H9 (cell line): Measurements from ENCODE around the gene ATRNL1. TPM values are rescaled to one million over a fixed set of nuclear protein-coding genes. Genes with fewer than 3 reads are reported as not detected.

Experiments used
- DNase-seq: peaks from one replicate; pipeline ENCODE4 v3.0.0-alpha.2; 2017
- H2AFZ ChIP-seq: one replicate; pipeline ENCODE4 v1.6.1; 2013; ENCODE audit warnings: mild to moderate bottlenecking, low read length, control low read depth, moderate library complexity
- H2AK5ac ChIP-seq: 2 replicates; pipeline ENCODE4 v1.6.1; 2013; ENCODE audit warnings: low read length, control low read depth, mixed read lengths; ENCODE audit not compliant: insufficient read length
- H2BK120ac ChIP-seq: one replicate; pipeline ENCODE4 v1.6.1; 2013; ENCODE audit warnings: low read depth, mild to moderate bottlenecking, low read length, control low read depth, inconsistent platforms; ENCODE audit not compliant: poor library complexity, severe bottlenecking
- H2BK12ac ChIP-seq: 2 replicates; pipeline ENCODE4 v1.6.1; 2013; ENCODE audit warnings: low read length, control low read depth, mixed read lengths, low read depth; ENCODE audit not compliant: insufficient read length
- H2BK15ac ChIP-seq: 2 replicates; pipeline ENCODE4 v1.6.1; 2013; ENCODE audit warnings: low read depth, low read length, control low read depth
- H2BK20ac ChIP-seq: one replicate; pipeline ENCODE4 v1.6.1; 2013; ENCODE audit warnings: low read depth, mild to moderate bottlenecking, low read length, control low read depth, inconsistent platforms; ENCODE audit not compliant: poor library complexity, severe bottlenecking
- H2BK5ac ChIP-seq: 2 replicates; pipeline ENCODE4 v1.6.1; 2013; ENCODE audit warnings: low read length, control low read depth, mixed read lengths; ENCODE audit not compliant: insufficient read length
- H3K14ac ChIP-seq: 2 replicates; pipeline ENCODE4 v1.6.1; 2013; ENCODE audit warnings: low read length, control low read depth; ENCODE audit not compliant: insufficient read depth
- H3K18ac ChIP-seq: 2 replicates; pipeline ENCODE4 v1.6.1; 2013; ENCODE audit warnings: low read depth, mild to moderate bottlenecking, mixed read lengths, low read length, control low read depth; ENCODE audit not compliant: insufficient read length
- H3K23ac ChIP-seq: 2 replicates; pipeline ENCODE4 v1.6.1; 2013; ENCODE audit warnings: low read length, control low read depth, mixed read lengths, low read depth; ENCODE audit not compliant: insufficient read length
- H3K23me2 ChIP-seq: 2 replicates; pipeline ENCODE4 v1.6.1; 2013; ENCODE audit warnings: low read depth, mild to moderate bottlenecking, mixed read lengths, low read length, control low read depth; ENCODE audit not compliant: insufficient read length, poor library complexity, severe bottlenecking
- H3K27ac ChIP-seq: 2 replicates; pipeline ENCODE4 v1.5.1; 2013; ENCODE audit warnings: low read length, control low read depth, mixed read lengths, low read depth; ENCODE audit not compliant: insufficient read length
- H3K27me3 ChIP-seq: 2 replicates; pipeline ENCODE4 v1.6.1; 2013; ENCODE audit warnings: low read length, control low read depth, inconsistent platforms; ENCODE audit not compliant: insufficient read depth
- H3K4ac ChIP-seq: 2 replicates; pipeline ENCODE4 v1.6.1; 2013; ENCODE audit warnings: low read depth, mild to moderate bottlenecking, control low read depth, inconsistent platforms, low read length, moderate library complexity
- H3K4me1 ChIP-seq: 2 replicates; pipeline ENCODE4 v1.6.1; 2013; ENCODE audit warnings: low read length, control low read depth, inconsistent platforms; ENCODE audit not compliant: insufficient read depth
- H3K4me2 ChIP-seq: 2 replicates; pipeline ENCODE4 v1.6.1; 2013; ENCODE audit warnings: low read length, control low read depth, mixed read lengths; ENCODE audit not compliant: insufficient read length, insufficient read depth
- H3K56ac ChIP-seq: 2 replicates; pipeline ENCODE4 v1.6.1; 2013; ENCODE audit warnings: low read depth, mild to moderate bottlenecking, mixed read lengths, low read length, control low read depth; ENCODE audit not compliant: insufficient read length
- H3K79me1 ChIP-seq: 2 replicates; pipeline ENCODE4 v1.6.1; 2013; ENCODE audit warnings: low read depth, mild to moderate bottlenecking, moderate library complexity, low read length, control low read depth, inconsistent platforms; ENCODE audit not compliant: insufficient read depth, poor library complexity, severe bottlenecking
- H3K79me2 ChIP-seq: 2 replicates; pipeline ENCODE4 v1.6.1; 2013; ENCODE audit warnings: low read length, control low read depth, inconsistent platforms; ENCODE audit not compliant: insufficient read depth
- H3K9ac ChIP-seq: 2 replicates; pipeline ENCODE4 v1.6.1; 2013; ENCODE audit warnings: low read length, control low read depth, mixed read lengths; ENCODE audit not compliant: insufficient read length; ENCODE audit errors: extremely low read depth
- H3K9me3 ChIP-seq: one replicate; pipeline ENCODE4 v1.6.1; 2013; ENCODE audit warnings: low read depth, low read length, inconsistent platforms; ENCODE audit not compliant: control insufficient read depth
- H3T11ph ChIP-seq: one replicate; pipeline ENCODE4 v1.6.1; 2013; ENCODE audit warnings: mild to moderate bottlenecking, low read length, control low read depth, inconsistent platforms
- H4K20me1 ChIP-seq: one replicate; pipeline ENCODE4 v1.6.1; 2013; ENCODE audit not compliant: control insufficient read depth, insufficient read length, insufficient read depth
- H4K5ac ChIP-seq: 2 replicates; pipeline ENCODE4 v1.6.1; 2013; ENCODE audit warnings: low read depth, mild to moderate bottlenecking, mixed read lengths, low read length, control low read depth; ENCODE audit not compliant: insufficient read length
- H4K8ac ChIP-seq: replicated peaks from 2 replicates; pipeline ENCODE4 v1.6.1; 2013; ENCODE audit warnings: low read length, control low read depth, mixed read lengths, low read depth; ENCODE audit not compliant: insufficient read length
- H4K91ac ChIP-seq: 2 replicates; pipeline ENCODE4 v1.6.1; 2013; ENCODE audit warnings: low read depth, mild to moderate bottlenecking, moderate library complexity, mixed read lengths, low read length, control low read depth; ENCODE audit not compliant: insufficient read length
- H3K27ac Mint-ChIP-seq, 3 experiments: 2 replicates in 2 of 3; 3 replicates in 1 of 3; pipeline ENCODE4 v1.8.0; 2020 to 2021; ENCODE audit warnings: mixed read lengths in 3 of 3, mild to moderate bottlenecking in 1 of 3, moderate library complexity in 1 of 3
- H3K27me3 Mint-ChIP-seq: 2 replicates; pipeline ENCODE4 v1.8.0; 2021; ENCODE audit warnings: low read depth, mild to moderate bottlenecking, moderate library complexity, mixed read lengths
- H3K36me3 Mint-ChIP-seq, 3 experiments: 2 replicates in 2 of 3; 3 replicates in 1 of 3; pipeline ENCODE4 v1.8.0; 2020 to 2021; ENCODE audit warnings: low read depth in 3 of 3, mixed read lengths in 3 of 3; ENCODE audit not compliant: insufficient read depth in 1 of 3
- H3K4me1 Mint-ChIP-seq, 2 experiments: 2 replicates each; pipeline ENCODE4 v1.8.0; 2020; ENCODE audit warnings: mixed read lengths in 2 of 2
- H3K4me3 Mint-ChIP-seq, 2 experiments: 2 replicates in 1 of 2; 3 replicates in 1 of 2; pipeline ENCODE4 v1.8.0; 2020 to 2021; ENCODE audit warnings: mild to moderate bottlenecking in 2 of 2, mixed read lengths in 2 of 2, moderate library complexity in 1 of 2
- H3K9me3 Mint-ChIP-seq, 2 experiments: 2 replicates in 1 of 2; 3 replicates in 1 of 2; pipeline ENCODE4 v1.8.0; 2020; ENCODE audit warnings: mild to moderate bottlenecking in 2 of 2, mixed read lengths in 2 of 2, moderate library complexity in 1 of 2
- WGBS: extraction: QIAGEN DNeasy Blood & Tissue Kit; methylation state at CpG from one replicate; pipeline ENCODE4 v1.1.7; 2013; ENCODE audit warnings: missing lambda C conversion rate, low lambda C conversion rate, mixed read lengths; ENCODE audit not compliant: insufficient read length; ENCODE audit errors: extremely low coverage; 5-methylcytosine and 5-hydroxymethylcytosine counted together
- total RNA-seq: library from RNA; stranded (reverse); gene quantifications from 2 replicates; pipeline ENCODE4 v1.2.1, GENCODE V29; 2021
- TF ChIP-seq, protein P1 (sequence below): fragments of 200-600 bp; sonication (generic); conservative IDR thresholded peaks from 3 replicates; pipeline ENCODE4 v1.8.0; 2021; ENCODE audit warnings: antibody characterized with exemption, mild to moderate bottlenecking

Gene ATRNL1
- total RNA-seq, 1 experiment from 2014 or later = 9.2 TPM

DNA sequence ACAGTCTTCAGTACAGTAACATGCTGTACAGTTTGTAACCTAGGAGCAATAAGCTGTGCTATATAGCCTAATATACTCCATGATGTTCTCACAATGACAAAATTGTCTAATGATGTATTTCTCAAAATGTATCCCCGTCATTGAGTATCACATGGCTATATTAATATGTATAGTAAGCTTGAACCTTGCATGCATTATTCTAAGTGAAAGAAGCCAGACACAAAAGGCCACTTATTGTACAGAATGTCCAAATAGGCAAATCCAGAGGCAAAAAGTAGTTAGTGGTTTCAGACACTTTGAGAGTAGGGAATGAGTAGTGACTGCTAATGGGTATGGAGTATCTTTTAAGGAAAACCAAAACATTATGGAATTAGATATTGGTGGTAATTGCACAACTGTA is 545.1 kb downstream of the ATRNL1 start:
- no peak overlapping the region for H3K9ac ChIP-seq
- H4K20me1 ChIP-seq = no peaks in the 10 kb centered on the region
- no peak overlapping the region for H4K91ac ChIP-seq
- no peak overlapping the region for H2BK5ac ChIP-seq
- no peaks in the 10 kb centered on the region for H3K9me3 Mint-ChIP-seq
- H2AK5ac ChIP-seq = no peak overlapping the region
- no peak overlapping the region for H3K27ac ChIP-seq
- no peak overlapping the region for H2BK15ac ChIP-seq
- H3K27me3 Mint-ChIP-seq = peaks cover 2% of the 10 kb centered on the region; the same call in 1 of the 2 replicates
- H3K4me1 Mint-ChIP-seq = no peaks in the 10 kb centered on the region
- H2BK20ac ChIP-seq = no peak overlapping the region
- H3K4me1 ChIP-seq = no peaks in the 10 kb centered on the region
- no peak for DNase-seq
- H3K4ac ChIP-seq = no peak overlapping the region
- no peak overlapping the region for H3T11ph ChIP-seq
- H4K8ac ChIP-seq = no peak overlapping the region
- no peak overlapping the region for H2BK12ac ChIP-seq
- TF ChIP-seq, protein P1, sequence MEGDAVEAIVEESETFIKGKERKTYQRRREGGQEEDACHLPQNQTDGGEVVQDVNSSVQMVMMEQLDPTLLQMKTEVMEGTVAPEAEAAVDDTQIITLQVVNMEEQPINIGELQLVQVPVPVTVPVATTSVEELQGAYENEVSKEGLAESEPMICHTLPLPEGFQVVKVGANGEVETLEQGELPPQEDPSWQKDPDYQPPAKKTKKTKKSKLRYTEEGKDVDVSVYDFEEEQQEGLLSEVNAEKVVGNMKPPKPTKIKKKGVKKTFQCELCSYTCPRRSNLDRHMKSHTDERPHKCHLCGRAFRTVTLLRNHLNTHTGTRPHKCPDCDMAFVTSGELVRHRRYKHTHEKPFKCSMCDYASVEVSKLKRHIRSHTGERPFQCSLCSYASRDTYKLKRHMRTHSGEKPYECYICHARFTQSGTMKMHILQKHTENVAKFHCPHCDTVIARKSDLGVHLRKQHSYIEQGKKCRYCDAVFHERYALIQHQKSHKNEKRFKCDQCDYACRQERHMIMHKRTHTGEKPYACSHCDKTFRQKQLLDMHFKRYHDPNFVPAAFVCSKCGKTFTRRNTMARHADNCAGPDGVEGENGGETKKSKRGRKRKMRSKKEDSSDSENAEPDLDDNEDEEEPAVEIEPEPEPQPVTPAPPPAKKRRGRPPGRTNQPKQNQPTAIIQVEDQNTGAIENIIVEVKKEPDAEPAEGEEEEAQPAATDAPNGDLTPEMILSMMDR = no peak
- H3K14ac ChIP-seq = no peak overlapping the region
- no CpG with 5 or more reads among the region's 1 CpG for WGBS
- H3K27me3 ChIP-seq = no peaks in the 10 kb centered on the region
- no peak overlapping the region for H2AFZ ChIP-seq
- H3K18ac ChIP-seq = no peak overlapping the region
- H4K5ac ChIP-seq = no peak overlapping the region
- H3K23me2 ChIP-seq = no peaks in the 10 kb centered on the region
- H2BK120ac ChIP-seq = no peak overlapping the region
- H3K79me1 ChIP-seq = no peaks in the 10 kb centered on the region
- no peak overlapping the region for H3K4me3 Mint-ChIP-seq
- H3K36me3 Mint-ChIP-seq = no peaks in the 10 kb centered on the region
- no peak overlapping the region for H3K27ac Mint-ChIP-seq
- no peak overlapping the region for H3K56ac ChIP-seq
- H3K79me2 ChIP-seq = no peaks in the 10 kb centered on the region
- no peaks in the 10 kb centered on the region for H3K9me3 ChIP-seq
- no peak overlapping the region for H3K4me2 ChIP-seq
- H3K23ac ChIP-seq = no peak overlapping the region
